HUDEP-2 (cell line): Measurements from ENCODE around the gene TLCD3B.
A peak's percentile ranks its signal among the peaks of the same experiment; 100 is the strongest.

ENCODE experiments used
- DNase-seq, 76 experiments: peaks; one replicate each; lab custom pipeline; 2025; ENCODE audit not compliant: unreplicated experiment in 76 of 76; lab: John Stamatoyannopoulos, UW

TLCD3B gene

DNA sequence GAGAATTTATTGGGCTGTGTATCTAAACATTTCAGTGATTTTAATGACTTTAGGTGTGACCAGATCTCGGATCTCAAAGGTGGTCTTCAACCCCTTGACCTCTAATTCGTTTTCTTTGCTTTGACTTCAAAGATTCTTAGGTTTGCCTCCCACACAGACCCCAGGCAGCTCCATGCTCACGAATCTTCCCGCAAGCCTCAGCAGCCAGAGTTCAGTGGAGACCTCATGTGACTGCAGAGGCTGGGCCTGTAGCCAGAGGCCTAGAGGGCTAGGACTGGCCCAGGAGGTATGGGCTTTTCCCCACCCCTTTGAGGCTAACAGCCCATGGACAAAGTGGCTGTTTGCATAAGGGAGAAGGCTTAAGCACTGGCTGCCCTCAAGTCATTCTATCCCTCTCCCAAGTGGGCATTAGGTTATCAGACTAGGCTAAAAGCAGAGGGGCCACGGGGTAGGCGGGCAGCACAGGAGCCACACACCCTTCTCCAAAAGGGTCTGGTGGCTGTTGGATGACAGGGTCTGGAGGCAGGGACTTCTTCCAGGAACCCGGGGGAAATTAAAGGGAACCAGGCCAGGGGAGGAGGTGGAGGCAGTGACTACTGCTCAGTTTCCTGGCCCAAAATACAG lies 38.6 kb downstream of the TLCD3B start:
- peak in 32 of 76 experiments; percentile 6 to 72 (median 36) for DNase-seq

DNA sequence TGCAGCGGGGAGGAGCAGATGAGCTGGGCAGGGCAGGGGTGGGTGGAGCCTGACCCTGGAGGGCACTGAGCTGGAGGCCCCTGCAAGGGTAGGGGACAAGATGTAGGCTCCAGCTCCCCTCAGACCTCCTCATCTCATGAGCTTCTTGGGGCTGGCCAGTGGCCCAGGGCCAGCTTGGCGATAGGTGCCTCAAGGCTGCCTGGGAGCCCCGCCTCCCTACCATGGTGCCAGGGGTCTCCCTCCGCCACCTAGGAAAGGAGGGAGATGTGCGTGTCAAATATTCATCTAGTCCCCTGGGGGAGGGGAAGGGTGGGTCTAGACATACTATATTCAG lies 39.5 kb downstream of the TLCD3B start:
- DNase-seq: no peak

DNA sequence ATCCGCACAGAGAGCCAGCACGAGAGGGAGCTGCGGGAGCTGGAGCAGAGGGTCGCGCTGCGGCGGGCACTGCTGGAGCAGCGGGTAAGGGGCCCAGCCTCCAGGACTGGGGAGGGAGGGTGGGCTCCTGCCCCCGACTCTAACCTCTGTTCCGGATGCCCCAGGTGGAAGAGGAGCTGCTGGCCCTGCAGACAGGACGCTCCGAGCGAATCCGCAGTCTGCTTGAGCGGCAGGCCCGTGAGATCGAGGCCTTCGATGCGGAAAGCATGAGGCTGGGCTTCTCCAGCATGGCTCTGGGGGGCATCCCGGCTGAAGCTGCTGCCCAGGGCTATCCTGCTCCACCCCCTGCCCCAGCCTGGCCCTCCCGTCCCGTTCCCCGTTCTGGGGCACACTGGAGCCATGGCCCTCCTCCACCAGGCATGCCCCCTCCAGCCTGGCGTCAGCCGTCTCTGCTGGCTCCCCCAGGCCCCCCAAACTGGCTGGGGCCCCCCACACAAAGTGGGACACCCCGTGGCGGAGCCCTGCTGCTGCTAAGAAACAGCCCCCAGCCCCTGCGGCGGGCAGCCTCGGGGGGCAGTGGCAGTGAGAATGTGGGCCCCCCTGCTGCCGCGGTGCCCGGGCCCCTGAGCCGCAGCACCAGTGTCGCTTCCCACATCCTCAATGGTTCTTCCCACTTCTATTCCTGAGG lies 40.0 kb downstream of the TLCD3B start:
- no peak for DNase-seq

DNA sequence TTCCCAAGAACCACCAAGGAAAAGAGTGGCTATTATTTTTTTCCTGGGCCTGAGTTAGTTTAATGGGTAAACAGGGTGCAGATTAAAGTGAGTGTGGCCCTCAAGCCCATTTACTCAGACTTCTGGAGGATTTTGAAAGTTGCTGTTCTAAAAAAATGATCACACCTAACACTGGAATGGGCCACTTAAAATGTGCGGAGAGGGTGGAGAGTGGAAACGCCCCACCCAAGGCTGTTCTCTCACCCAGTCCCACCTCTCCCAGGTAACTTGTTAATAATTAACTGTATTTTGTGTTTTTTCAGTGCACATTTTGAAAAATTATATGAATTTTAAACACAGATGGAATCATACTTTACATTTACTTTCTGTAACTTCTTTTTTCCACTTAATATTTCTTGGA lies 41.0 kb downstream of the TLCD3B start:
- DNase-seq: no peak

DNA sequence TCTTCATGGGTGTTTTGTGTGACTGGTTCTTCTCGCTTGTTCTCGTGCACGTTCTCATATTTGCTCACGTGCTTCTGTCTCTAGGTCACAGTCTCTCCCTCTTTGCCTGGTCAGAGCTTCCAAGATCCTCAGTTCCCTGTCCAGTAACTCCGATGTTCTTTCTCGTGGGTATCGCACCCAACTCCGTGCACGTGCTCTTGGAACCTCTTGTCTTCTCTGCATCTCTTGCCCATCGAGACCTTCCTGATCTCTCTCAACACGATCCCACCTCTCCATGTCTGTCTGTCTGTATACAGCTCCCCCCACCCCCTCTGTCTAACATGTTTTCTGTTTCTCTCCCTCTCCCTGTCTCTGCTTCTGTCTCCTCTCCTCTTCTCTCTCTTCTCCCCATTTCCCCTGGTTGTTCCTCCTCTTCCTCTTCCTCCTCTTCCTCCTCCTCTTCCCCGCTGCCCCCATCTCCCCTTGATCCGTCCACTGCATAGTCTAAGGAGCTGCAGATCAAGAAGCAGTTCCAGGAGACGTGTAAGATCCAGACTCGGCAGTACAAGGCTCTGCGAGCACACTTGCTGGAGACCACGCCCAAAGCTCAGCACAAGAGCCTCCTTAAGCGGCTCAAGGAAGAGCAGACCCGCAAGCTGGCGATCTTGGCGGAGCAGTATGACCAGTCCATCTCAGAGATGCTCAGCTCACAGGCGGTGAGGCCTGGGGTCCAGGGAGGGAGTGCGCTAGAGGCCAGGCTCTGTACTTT lies 41.8 kb downstream of the TLCD3B start:
- no peak for DNase-seq

DNA sequence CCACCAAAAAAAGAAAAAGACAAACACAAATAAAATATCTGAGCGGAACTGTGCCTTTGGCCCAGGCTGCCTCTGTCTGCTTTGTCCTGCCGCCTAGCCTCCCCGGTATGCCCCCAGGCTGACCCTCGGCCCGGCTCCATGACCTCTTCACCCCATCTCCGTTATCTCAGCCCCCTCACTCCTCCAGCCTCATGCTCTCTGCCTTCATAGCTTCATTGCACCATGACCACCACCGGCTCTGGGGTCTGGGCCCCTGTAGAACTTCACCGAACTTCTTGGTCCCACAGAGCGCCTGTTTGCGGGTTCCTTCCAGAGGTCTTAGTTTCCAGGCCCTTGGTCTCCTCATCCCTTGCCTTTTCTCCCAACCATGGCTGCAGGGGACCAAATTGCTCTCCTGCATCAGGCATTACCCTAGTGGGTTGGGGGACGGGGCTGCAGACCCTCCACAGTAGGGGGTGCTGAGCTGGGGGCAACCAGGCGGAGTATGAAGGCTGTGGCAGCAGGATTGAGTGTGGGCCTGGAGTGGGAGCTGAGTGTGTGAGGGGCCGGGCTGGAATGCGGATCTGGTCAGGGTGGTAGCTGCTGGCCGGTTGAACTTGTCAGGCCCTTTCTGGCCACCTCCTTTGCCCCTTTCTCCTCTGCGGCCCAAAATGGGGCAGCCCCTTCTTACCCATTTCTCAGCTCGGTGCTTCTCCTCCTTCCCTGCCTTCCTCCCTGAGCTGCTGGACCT lies 42.6 kb downstream of the TLCD3B start:
- DNase-seq: no peak

DNA sequence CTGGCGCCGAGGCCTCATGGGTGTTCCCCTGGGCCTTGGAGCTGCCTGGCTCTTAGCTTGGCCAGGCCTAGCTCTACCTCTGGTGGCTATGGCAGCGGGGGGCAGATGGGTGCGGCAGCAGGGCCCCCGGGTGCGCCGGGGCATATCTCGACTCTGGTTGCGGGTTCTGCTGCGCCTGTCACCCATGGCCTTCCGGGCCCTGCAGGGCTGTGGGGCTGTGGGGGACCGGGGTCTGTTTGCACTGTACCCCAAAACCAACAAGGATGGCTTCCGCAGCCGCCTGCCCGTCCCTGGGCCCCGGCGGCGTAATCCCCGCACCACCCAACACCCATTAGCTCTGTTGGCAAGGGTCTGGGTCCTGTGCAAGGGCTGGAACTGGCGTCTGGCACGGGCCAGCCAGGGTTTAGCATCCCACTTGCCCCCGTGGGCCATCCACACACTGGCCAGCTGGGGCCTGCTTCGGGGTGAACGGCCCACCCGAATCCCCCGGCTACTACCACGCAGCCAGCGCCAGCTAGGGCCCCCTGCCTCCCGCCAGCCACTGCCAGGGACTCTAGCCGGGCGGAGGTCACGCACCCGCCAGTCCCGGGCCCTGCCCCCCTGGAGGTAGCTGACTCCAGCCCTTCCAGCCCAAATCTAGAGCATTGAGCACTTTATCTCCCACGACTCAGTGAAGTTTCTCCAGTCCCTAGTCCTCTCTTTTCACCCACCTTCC lies 43.5 kb downstream of the TLCD3B start:
- no peak for DNase-seq

DNA sequence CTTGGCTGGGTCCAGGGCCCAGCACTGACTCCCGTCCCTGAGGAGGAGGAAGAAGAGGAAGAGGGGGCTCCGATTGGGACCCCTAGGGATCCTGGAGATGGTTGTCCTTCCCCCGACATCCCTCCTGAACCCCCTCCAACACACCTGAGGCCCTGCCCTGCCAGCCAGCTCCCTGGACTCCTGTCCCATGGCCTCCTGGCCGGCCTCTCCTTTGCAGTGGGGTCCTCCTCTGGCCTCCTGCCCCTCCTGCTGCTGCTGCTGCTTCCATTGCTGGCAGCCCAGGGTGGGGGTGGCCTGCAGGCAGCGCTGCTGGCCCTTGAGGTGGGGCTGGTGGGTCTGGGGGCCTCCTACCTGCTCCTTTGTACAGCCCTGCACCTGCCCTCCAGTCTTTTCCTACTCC lies 44.1 kb downstream of the TLCD3B start:
- DNase-seq: no peak

DNA sequence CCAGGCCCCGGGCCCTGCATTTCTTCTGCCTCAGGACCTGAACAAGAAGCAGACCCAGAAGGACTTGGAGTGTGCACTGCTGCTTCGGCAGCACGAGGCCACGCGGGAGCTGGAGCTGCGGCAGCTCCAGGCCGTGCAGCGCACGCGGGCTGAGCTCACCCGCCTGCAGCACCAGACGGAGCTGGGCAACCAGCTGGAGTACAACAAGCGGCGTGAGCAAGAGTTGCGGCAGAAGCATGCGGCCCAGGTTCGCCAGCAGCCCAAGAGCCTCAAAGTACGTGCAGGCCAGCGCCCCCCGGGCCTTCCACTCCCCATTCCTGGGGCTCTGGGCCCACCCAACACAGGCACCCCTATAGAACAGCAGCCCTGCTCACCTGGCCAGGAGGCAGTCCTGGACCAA lies 44.8 kb downstream of the TLCD3B start:
- DNase-seq: no peak

DNA sequence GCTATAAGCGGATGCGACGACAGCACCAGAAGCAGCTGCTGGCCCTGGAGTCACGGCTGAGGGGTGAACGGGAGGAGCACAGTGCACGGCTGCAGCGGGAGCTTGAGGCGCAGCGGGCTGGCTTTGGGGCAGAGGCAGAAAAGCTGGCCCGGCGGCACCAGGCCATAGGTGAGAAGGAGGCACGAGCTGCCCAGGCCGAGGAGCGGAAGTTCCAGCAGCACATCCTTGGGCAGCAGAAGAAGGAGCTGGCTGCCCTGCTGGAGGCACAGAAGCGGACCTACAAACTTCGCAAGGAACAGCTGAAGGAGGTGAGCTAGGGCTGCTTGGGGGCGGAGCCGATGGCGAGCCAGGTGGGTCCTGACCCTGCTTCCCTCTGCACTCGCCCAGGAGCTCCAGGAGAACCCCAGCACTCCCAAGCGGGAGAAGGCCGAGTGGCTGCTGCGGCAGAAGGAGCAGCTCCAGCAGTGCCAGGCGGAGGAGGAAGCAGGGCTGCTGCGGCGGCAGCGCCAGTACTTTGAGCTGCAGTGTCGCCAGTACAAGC lies 45.7 kb downstream of the TLCD3B start:
- no peak for DNase-seq

DNA sequence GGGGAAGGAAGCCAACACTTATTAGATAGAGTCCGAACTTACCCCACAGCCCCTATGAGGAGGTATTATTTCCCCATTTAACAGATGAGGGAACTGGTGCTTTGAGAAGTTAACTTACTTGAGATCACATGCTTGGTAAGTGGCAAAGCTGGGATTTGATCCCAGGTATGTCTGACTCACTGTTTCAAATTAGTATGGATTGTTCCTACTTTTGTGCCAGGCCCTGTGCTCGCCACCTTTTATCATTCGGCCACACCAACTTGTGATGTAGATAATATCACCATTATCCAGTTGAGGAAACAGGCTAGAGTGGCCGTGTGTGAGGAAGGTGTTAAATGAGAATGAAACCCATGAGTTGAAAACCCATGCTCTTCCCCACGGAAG lies 46.3 kb downstream of the TLCD3B start:
- no peak for DNase-seq

DNA sequence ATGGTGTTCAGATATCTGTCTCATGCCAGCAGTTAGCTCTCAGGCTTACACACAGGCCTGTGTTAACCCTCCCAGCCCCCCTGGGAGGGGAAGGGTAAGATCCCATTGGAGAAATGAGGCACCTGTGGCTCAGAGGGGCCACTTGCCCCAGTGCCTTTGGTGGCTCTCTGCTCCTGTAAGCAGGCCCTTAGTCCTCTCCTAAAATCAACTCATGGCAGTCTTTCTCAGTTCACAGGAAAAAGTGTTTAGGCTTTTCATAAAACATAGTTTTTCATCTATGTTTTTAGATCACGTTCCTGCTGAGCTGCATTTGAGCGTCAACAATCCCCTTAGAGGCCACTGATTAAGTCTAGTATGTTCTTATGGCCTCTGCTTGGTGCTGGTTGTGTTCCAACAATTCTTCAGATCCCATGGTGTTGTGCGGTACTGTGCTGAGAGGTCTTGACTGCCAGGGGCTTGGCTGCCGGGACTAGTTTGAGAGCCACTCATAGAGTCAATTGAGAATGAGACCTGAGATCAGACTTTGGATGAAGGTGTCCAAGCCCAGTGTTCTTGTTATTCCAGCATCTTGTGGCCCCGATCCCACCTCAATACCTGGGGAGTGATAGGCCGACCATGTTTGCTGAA lies 46.8 kb downstream of the TLCD3B start:
- no peak for DNase-seq

DNA sequence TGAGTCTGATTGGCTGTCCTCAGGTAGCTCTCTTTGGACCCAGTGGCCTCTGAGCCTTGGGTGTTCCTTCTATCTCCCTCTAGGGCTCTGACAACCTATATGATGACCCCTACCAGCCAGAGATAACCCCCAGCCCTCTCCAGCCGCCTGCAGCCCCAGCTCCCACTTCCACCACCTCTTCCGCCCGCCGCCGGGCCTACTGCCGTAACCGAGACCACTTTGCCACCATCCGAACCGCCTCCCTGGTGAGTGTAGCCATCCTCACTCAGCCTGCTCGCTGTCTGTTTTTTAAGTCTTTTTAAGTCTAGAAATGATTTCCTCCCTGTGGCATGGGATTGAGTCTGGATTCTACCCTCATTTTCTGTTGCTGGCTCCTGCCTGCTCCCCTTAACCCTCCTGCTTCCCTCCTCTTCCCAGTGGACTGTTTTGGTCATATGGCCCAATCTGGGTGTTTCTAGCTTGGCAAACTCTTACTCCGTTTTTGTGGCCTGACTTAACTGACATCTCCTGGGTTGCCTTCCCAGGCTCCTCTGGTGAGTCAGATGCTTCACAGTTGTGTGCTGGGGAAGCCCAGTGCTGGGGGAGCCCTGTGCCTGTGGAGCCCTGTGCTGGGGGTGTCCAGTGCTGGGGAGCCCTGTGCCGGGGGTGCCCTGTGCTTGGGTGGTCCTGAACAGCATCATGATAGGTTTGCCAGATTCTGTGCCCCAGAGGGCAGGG lies 47.5 kb downstream of the TLCD3B start:
- no peak for DNase-seq

DNA sequence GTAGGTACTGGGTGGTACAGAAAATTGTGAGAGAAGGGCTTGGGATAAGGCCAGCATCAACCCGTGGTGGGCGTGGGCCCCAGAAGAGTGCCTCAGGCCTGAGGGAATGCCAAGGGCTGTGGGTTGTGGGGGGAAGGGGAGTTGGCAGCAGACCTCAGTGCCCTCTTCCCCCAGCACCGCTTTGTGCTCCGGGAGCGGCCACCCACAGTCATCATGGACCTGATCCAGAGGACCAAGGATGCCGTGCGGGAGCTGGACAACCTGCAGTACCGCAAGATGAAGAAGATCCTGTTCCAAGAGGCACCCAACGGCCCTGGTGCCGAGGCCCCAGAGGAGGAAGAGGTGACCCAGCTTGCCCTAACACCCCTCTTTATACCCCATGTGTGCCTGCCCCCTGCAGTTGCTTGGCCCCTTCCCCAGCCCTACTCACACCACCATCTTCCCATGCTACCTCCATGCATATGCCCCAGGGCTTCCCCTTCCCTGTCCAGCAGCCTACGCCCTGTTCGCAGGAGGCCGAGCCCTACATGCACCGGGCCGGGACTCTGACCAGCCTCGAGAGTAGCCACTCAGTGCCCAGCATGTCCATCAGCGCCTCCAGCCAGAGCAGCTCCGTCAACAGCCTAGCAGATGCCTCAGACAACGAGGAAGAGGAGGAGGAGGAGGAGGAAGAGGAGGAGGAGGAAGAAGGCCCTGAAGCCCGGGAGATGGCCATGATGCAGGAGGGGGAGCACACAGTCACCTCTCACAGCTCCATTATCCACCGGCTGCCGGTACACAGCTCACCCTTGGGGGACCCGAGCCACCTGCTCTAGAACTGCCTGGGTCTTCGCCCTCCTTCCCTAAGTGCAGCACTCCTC lies 48.3 kb downstream of the TLCD3B start:
- DNase-seq: no peak

DNA sequence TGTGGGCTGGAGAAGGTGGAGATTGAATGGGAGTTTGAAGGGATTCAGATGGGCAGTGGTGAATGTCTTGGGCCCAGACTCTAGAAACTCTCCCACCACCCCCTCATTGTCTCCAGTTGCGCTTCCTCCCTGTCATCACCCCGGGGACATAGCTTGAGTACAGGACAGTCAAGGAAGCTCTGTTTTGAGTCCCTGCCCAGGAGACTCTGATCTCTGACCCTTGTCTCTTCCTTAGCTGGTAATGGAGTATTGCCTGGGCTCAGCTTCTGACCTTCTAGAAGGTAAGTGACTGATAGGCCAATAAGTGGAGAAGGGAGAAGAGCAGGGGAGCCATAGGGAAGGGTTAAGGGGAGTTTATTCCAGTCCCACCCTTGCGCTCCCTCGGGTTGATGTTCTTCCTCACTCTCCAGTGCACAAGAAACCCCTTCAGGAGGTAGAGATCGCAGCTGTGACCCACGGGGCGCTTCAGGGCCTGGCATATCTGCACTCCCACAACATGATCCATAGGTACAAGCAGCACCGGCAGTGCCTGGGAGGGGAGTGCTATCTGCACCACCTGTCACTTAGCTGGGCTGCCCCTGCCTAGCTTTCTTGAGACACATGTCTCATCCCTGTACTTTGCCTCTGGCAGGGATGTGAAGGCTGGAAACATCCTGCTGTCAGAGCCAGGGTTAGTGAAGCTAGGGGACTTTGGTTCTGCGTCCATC lies 52.4 kb downstream of the TLCD3B start:
- no peak for DNase-seq

DNA sequence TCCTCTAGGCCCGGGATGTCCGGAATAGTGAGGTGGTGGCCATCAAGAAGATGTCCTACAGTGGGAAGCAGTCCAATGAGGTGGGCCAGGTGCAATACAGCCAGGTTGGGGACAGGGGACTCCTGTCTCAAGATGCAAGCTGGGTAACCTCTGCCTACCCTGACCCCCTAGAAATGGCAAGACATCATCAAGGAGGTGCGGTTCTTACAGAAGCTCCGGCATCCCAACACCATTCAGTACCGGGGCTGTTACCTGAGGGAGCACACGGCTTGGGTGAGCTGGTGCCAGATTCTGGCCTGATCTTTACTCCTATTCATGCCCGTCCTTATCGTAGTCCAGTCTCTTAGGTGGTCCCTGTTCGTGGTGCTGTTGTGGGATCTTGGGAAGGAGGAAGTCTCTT lies 53.0 kb downstream of the TLCD3B start:
- DNase-seq: no peak

DNA sequence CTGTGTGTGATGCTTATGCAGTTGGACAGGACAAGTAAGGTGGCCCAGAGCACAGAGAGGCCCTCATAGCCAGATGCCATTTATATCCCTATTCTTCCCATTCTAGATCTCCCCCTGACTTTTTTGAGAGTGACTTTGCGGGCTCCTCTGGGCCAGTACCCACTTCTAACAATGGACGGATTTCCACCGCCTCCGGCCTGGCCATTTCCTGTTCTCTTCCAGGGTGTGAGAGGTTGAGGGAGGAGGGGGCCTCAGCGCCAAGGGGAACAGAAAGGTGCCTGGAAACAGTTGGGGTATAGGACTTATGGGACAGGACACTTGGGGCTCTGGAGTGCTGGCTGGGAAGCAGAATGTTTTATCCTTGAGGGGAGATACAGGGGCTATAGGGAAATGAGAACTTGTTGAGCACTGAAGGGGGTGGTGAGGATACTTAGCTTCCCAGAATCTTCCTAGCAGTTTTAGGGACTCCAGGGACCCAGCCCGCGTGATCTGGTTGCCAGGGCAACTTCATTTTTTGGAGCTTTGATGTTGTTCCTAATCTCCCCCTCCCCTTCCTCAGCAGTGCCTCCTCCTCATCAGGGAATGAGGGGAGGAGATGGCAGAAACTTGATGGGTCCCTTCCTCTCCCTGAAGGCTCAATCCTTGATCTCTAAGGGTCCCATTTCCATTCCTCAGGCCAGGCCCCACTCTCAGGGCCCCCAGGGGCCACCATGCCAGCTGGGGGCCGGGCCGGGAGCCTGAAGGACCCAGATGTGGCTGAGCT lies 53.8 kb downstream of the TLCD3B start:
- no peak for DNase-seq
